Measurements from ENCODE around the gene NWD2. TPM values are rescaled to one million over a fixed set of nuclear protein-coding genes. Genes with fewer than 3 reads are reported as not detected.

NWD2 gene
- total RNA-seq, 2 donors from 2014 or later: 0.05 TPM; not detected in 1

GRCh38 chr4:37431417-37431743 lies 186.8 kb downstream of the NWD2 start:
- intact Hi-C loops (cut with DNase I): no loop called here
- DNase-seq (ENCODE audit: low spot score): no peak

DNA sequence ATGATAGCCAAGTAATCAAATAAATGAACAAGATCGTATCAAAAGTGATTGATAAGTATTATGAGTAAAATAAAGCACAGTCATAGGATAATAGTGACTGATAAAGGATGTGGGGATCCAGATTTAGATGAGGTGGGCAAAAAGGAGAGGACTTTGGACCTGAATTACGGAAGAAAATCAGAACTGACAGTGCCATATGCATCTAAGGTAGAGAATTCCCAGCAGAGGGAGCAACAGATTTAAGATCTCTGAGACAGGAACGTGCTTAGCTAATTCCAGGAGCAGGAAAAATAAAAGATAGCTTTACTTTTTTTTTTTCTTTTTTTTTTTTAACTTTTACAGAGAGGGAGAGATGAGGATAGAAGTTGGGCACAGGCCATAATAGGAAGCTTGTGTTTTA lies 189.9 kb downstream of the NWD2 start:
- DNase-seq (ENCODE audit: low spot score): no peak
- intact Hi-C loops (cut with DNase I): no loop called here

- intact Hi-C loops (cut with DNase I): no loop called here
- DNase-seq (ENCODE audit: low spot score): no peak
These were observed 192.0 kb downstream of the NWD2 start for GRCh38 chr4:37436546-37436945.

- intact Hi-C loops (cut with DNase I): no loop called here
- DNase-seq (ENCODE audit: low spot score): no peak
These were observed 192.6 kb downstream of the NWD2 start for GRCh38 chr4:37437163-37437562.

DNA sequence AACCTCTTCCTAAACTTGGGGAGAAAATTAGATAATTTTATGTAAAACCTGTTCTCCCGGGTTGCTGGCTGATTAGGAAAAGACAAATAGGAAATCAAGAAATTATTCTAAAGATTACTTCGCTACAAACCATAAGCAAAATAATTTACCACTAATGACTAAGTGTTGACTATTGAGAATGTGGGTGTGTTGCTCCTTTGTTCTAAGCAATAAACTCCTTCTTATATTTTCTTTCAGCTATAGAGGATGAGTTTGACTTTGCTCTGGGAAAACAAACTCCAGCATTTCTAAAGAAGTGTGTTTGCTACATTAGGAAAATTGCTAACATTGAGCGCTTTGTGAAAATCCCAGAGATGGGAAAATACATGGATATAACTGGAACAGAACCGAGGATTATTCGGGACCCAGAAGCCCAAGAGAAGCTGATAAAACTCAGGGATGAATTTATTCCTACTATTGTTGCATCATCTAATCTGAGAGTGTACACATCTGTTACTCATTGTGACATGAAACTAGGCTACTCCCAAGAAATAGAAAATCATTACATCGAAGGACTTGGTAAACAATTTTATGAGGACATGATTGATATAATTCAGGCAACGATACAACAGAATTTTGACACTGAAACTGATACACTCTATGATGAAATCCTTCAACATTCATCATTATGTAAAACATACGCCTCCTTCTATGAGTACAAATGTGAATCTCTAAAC lies 194.2 kb downstream of the NWD2 start:
- DNase-seq (ENCODE audit: low spot score): no peak
- intact Hi-C loops (cut with DNase I): no loop called here

DNA sequence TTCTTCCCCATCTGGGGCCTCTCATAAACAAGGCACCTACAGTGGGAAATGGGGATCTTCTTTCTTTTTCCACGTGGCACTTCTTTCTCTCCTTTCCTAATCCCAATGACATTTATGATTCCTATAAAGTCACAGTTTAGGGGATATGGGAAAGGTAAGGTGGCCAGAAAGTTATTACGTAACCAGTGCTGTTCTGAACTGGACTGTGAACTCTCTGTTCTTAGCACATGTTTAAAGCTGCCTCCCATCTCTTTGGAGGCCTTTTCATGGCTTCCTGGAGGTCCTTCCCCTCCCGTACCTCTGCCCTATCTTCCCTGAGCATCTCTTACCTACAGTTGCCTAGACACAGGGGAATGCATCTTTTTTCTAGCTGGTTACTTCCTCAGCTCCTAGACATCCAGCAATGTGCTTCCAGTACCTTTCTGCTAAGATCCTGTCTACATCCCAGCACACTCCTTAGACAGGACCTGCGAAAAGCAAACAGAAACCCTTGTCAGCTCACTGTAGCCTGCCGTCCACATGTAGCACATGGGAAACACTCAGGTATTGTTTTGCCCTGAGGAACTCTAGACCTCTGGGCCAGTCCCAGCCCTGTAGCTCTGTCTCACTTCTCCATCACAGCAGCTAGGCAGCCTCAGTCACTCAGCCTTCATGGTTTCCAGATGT lies 195.4 kb downstream of the NWD2 start:
- no peak for DNase-seq (ENCODE audit: low spot score)
- intact Hi-C loops (cut with DNase I): no loop called here

DNA sequence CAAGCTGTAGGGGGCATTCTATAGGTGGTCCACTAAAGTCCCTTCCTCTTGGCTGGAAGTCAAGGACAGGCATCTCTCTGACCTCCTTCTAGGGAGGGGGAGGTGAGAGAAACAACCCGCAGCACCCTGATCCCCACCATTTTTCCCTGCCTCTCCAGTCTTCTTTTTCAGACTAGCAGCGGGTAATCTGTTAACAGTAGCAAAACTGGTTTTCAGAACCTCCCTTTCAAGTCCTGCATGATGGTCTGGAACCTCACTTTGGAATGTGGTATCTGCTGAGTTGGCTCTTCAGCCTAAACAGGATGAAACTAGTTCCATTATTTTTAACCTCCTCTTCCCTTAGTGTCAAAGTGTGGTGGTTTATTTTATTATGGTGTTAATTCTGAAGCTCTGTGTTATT lies 196.0 kb downstream of the NWD2 start:
- no peak for DNase-seq (ENCODE audit: low spot score)
- intact Hi-C loops (cut with DNase I): no loop called here

DNA sequence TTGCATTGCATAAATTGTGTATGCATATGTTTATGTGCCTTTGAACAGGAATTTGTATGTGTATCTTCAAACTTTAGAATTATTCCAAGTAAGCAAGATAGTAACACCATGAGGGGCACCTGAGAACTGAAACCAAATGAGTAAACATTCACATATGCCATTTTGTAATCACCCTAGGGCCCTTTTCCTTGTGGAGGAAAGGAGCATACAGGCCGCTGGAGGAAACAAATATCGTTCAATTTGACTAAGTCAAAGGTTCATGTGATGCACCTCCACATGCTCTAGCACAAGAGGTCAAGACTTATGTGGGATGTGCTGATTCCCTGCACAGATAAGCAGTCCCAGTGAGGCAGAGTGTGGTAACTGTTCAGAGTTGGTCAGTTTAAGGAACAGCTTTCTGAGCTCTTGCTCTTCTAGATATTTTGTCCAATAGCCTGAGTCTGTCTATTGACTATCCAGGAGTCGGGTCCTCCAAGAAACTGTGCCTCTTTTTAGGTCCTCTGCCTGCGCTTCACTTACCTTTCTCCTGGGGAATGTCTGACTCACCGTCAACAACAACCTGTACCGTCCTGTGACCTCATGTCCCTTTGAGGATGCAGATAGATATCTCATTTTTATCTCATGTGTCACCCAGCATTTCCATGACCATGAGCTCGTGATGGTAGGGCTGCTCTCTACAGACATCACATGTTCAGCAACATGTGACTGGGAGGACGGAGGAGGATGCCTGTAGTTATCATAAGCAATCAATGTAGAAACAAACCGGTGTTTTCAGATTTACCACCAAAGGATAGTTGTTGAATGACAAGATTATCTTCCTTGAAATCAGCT lies 196.9 kb downstream of the NWD2 start:
- DNase-seq (ENCODE audit: low spot score): no peak
- intact Hi-C loops (cut with DNase I): no loop called here

GRCh38 chr4:37442062-37442323 lies 197.4 kb downstream of the NWD2 start:
- no peak for DNase-seq (ENCODE audit: low spot score)
- intact Hi-C loops (cut with DNase I): no loop called here

DNA sequence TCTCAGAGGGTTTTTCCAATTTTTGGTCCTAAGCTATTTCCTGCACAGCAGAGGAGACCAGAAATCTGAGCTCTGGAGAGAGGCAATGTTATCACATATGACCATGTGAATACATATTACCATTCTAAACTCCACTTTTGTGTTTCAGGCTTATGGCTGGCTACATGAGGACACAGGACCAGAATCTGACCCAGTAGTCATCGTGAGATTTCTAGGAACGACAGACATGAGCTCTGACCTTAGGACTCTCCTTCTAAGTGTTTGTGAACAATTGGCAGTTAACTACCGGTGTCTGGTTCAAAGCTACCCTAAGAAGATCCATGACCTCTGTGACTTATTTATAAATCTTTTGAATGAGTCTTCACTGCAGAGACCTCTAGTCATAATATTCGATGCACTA lies 198.6 kb downstream of the NWD2 start:
- DNase-seq (ENCODE audit: low spot score): no peak
- intact Hi-C loops (cut with DNase I): no loop called here

DNA sequence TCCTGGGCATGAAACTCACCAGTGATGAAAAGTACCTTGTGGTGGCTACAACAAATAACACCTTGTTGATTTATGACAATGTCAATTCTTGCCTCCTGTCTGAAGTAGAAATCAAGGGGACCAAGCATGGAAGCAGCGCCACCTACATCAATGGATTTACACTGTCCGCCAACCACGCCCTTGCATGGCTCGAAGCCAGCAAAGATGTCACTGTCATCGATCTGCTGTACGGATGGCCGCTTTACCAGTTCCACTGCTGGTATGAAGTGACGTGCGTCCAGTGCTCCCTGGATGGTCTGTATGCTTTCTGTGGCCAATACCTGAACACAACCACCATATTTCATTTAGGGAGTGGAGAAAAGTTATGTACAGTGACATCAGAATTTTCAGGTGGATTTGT lies 200.5 kb downstream of the NWD2 start:
- intact Hi-C loops (cut with DNase I): no loop called here
- no peak for DNase-seq (ENCODE audit: low spot score)

DNA sequence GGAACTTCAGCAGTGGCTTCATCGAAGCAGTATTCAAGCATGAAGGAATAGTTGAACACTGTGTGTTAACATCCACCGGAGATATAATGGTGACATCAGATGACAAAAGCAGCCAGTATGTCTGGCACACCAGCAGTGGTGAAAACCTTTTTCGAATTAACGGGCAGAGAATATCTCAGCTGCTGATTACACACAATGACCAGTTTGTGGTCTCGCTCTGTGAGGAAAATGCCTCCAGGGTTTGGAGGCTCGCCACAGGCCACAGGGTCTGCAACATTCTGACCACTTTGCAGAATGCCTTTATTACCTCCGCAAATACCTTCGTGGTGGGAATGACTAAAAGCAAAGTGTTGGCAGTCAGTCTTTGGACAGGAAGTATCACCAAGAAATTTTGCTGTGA lies 201.5 kb downstream of the NWD2 start:
- intact Hi-C loops (cut with DNase I): no loop called here
- DNase-seq (ENCODE audit: low spot score): no peak

DNA sequence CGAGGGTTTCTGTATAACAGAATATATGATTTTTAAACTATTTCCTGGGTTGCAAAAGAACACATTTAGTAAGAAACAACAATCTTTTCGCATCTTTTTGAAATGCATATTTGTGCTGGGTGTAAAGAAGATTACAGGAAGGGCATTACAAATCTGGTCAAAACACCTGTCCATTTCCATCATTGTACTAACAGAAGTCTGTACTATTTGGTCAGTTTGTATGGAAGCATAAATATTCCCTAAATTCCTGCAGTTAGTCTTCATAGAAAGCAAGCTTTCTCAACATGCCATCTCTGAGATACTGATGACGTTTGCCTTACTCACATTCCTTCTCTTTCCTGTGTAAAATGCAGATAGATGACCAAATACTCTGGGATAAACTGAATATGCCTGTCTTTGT lies 203.3 kb downstream of the NWD2 start:
- no peak for DNase-seq (ENCODE audit: low spot score)
- intact Hi-C loops (cut with DNase I): no loop called here

DNA sequence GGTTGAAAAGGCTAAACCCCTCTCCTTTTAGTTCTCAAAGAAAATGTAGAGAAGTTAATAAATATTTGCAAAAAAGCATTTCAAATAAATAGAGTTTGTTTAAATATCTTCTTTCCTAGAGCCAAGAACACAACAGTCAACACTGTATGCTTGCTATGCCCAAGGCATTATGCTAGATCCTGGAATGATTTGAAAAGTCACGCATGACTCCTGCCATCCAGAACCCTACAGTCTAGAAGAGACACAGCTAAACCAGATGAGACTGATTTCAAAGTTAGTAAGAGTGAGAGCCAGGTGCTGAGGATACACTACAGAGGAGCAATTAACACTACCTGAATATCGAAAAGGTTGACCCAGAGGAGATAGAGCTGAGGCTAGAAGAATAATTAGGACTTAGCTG lies 205.8 kb downstream of the NWD2 start:
- intact Hi-C loops (cut with DNase I): no loop called here
- DNase-seq (ENCODE audit: low spot score): no peak

GRCh38 chr4:37450911-37451310 lies 206.4 kb downstream of the NWD2 start:
- DNase-seq (ENCODE audit: low spot score): no peak
- intact Hi-C loops (cut with DNase I): no loop called here

DNA sequence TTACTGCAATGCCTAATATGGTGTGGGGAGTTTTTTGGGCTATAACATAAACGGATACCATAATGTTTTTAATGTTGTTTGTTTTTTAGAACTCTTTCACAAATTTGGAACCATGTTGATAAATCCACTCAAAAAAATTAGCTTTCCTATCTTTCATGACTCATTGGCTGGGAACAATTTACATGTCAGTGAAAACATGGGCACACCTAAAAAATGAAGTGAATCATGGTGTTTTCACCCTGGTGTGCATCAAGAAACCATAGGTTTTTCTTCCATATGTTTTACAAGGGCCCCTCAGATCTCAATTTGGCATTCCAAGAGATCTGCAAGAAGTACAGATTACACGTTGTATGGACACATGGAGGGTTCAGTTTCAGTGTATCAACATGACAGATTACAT lies 207.1 kb downstream of the NWD2 start:
- DNase-seq (ENCODE audit: low spot score): no peak
- intact Hi-C loops (cut with DNase I): no loop called here

GRCh38 chr4:37452952-37453280 lies 208.4 kb downstream of the NWD2 start:
- intact Hi-C loops (cut with DNase I): no loop called here
- no peak for DNase-seq (ENCODE audit: low spot score)

- DNase-seq (ENCODE audit: low spot score): peak; percentile 82
- intact Hi-C loops (cut with DNase I): no loop called here
These were observed 208.9 kb downstream of the NWD2 start for GRCh38 chr4:37453281-37453998.

GRCh38 chr4:37453999-37454800 lies 209.7 kb downstream of the NWD2 start:
- intact Hi-C loops (cut with DNase I): no loop called here
- DNase-seq (ENCODE audit: low spot score): no peak
